Suprapubic skin (tissue), 4 donors: Measurements from ENCODE around the gene CORO1C.

Experiments
- CTCF ChIP-seq, 2 donors: fragments of 200-600 bp in 1 of 2; fragments of 450-650 bp in 1 of 2; sonication (generic) in 1 of 2; IDR thresholded peaks; one replicate each; pipeline ENCODE4 v1.5.1; 2016 to 2019; ENCODE audit warnings: antibody characterized with exemption in 2 of 2, mild to moderate bottlenecking in 1 of 2, moderate library complexity in 1 of 2
- EP300 ChIP-seq: sonication (generic); formaldehyde crosslinking; IDR thresholded peaks from one replicate; pipeline ENCODE4 v1.6.1; 2017; ENCODE audit warnings: antibody characterized with exemption
- POLR2AphosphoS5 ChIP-seq, 3 donors: sonication (generic); formaldehyde crosslinking; IDR thresholded peaks; one replicate each; pipeline ENCODE4 v1.6.1; 2017; ENCODE audit warnings: antibody characterized with exemption in 3 of 3

GRCh38 chr12:108753976-108754375 is 22.7 kb upstream of the CORO1C start:
- TF ChIP-seq POLR2AphosphoS5 (IDR thresholded peaks at IDR 0.05) (no peak), CTCF (IDR thresholded peaks at IDR 0.05) (no peak), EP300 (no peak)
